MM.1S (cell line): Measurements from ENCODE around the gene PRKCA.
"Not testable (repeated sequence)": the region's sequence is repeated elsewhere in the genome, so short reads cannot be mapped to it uniquely, and the experiment has no call there.

ENCODE experiments used
- EZH2 ChIP-seq: fragments of 300-600 bp; sonication (generic); optimal IDR thresholded peaks from 2 replicates; pipeline ENCODE3; 2017; ENCODE audit warnings: low read depth, mild to moderate bottlenecking, antibody characterized with exemption, low read length, mixed read lengths
- EZH2phosphoT487 ChIP-seq: fragments of 300-600 bp; sonication (generic); IDR thresholded peaks from 2 replicates; pipeline ENCODE4 v1.6.1; 2018; ENCODE audit warnings: antibody characterized with exemption, low read length
- TF ChIP-seq, protein P1 (sequence below): fragments of 300-600 bp; sonication (generic); IDR thresholded peaks from 2 replicates; pipeline ENCODE4 v1.5.1; 2016; ENCODE audit warnings: antibody characterized with exemption, low read length, mixed read lengths

DNA sequence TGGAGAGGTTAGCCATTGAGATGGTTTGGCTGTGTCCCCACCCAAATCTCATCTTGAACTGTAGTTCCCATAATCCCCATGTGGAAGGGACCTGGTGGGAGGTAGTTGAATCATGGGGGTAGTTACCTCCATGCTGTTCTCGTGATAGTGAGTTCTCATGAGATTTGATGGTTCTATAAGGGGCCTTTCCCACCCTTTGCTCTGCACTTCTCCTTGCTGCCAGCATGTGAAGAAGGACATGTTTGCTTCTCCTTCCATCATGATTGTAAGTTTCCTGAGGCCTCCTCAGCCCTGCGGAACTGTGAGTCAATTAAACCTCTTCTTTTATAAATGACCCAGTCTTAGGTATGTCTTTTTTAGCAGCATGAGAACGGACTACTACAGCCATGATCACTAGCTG is 155.1 kb downstream of the PRKCA start:
- TF ChIP-seq, protein P1, sequence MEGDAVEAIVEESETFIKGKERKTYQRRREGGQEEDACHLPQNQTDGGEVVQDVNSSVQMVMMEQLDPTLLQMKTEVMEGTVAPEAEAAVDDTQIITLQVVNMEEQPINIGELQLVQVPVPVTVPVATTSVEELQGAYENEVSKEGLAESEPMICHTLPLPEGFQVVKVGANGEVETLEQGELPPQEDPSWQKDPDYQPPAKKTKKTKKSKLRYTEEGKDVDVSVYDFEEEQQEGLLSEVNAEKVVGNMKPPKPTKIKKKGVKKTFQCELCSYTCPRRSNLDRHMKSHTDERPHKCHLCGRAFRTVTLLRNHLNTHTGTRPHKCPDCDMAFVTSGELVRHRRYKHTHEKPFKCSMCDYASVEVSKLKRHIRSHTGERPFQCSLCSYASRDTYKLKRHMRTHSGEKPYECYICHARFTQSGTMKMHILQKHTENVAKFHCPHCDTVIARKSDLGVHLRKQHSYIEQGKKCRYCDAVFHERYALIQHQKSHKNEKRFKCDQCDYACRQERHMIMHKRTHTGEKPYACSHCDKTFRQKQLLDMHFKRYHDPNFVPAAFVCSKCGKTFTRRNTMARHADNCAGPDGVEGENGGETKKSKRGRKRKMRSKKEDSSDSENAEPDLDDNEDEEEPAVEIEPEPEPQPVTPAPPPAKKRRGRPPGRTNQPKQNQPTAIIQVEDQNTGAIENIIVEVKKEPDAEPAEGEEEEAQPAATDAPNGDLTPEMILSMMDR = not testable (repeated sequence)
- TF ChIP-seq EZH2, EZH2phosphoT487: not testable (repeated sequence)
